Measurements from ENCODE around the gene ZBTB16.

DNA sequence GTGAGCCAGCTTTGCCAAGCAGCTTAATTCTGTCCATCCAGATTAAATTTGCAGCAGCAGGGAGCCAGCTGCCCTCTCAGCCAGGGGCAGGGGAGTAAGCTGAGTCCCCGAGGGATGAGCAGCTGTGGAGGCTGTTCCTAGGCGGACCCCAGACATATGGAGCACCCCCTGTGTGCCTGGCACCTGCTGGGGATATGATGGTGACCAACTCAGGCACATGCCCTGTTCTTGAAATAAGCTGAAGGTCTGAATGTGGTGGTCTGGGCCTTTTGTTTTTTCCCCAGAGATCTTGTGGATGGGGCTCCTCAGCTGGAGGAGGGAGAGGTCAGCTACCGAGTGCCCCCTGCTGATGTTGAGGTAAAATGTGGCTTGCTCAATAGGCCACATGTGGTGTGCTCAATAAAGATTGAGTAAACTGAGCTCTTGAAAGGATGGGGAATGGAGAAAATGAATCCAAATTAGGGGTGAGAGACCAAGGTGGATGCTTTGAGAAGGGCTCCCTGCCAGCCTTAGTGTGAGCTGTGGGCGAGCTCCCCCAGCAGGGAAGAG, 133.4 kb downstream of the ZBTB16 start:
- TF ChIP-seq, protein P1, sequence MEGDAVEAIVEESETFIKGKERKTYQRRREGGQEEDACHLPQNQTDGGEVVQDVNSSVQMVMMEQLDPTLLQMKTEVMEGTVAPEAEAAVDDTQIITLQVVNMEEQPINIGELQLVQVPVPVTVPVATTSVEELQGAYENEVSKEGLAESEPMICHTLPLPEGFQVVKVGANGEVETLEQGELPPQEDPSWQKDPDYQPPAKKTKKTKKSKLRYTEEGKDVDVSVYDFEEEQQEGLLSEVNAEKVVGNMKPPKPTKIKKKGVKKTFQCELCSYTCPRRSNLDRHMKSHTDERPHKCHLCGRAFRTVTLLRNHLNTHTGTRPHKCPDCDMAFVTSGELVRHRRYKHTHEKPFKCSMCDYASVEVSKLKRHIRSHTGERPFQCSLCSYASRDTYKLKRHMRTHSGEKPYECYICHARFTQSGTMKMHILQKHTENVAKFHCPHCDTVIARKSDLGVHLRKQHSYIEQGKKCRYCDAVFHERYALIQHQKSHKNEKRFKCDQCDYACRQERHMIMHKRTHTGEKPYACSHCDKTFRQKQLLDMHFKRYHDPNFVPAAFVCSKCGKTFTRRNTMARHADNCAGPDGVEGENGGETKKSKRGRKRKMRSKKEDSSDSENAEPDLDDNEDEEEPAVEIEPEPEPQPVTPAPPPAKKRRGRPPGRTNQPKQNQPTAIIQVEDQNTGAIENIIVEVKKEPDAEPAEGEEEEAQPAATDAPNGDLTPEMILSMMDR (IDR thresholded peaks at IDR 0.05), result no peak
- no peak for TF ChIP-seq POLR2A (IDR thresholded peaks at IDR 0.05)

All from uterus (tissue), 2 donors.